ENCODE data around the gene LAMA4.

Gene LAMA4

DNA sequence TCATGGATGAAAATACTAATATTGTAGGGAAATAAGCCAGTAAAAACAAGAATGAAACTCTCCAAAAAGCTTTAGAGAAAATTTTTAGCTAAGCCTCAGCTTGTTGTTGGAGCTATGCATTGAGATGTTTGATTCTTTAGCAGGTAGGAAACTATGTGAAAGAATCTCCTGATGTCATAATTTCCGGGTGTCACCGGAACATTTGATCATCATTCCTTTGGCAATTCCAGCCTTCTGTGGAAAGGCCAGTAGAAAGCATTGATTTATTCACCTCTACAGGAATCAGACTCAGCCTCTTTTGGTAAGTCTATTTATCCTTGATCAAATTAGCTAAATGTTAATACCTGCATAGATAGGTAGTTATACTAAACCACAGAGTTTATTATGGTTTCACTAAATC lies 157.5 kb downstream of the LAMA4 start:
- DNase-seq (ENCODE audit: low read depth): no peak

DNA sequence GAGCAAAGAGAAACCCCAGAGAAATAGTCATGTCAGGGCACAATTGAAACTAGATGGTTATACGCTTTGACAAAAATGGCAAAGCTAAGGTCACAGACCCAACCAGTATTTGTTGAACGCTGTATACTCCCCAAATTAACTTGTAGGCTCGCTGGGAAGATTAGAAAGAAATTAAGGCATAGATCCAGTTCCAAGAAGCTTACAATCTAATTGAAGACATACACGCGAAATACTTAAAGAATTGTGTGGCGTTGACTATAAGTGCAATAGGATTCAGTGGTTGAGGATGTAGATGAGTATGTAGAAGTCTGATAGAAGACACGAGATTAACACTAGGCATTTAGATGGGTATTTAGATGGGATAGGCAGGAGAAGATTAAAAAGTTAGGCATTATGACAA lies 166.5 kb downstream of the LAMA4 start:
- DNase-seq (ENCODE audit: low read depth): no peak

DNA sequence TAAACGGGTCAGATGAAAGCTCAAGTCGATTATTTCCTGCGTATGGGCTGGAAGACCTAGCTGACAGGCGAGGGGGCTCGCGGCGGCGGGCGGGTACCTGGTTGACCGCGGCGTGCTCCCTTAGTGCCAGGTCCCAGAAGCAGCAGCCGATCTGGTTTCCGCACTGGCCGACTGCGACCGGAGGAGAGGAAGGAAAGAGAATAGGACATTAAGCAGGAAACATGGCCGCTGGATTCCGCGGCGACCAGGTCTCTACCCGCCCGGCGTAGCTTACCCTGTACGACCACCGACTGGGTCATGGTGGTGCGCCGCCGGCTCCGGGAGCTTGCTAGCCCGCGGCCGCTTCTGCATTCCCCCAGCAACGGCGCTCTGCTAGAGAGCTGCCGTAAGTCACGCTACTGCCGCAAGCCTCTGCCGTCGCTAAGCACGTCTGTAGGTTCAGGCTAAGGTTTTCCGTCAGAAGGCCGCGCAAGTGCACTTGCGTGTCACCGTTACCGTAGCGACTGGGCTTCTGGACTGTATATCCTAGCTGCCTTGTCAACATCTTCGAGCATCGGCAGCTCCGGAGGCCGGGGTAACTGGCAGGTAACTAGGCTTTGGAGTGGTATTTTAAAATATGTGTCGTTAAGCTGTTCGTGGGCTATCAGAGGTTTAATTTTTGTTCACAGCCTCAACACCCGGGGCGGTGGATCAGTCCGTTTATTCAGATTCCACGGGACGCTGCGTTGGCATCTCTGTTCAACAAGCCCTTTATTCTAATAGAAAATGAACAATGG lies 167.0 kb downstream of the LAMA4 start, which contains the start of the genes FAM229B and TUBE1:
Gene FAM229B (plus strand): TSS at position 456 of the 776 bp plus-strand sequence. CDS start 11,693 bp downstream, outside the sequence.
Gene TUBE1 (minus strand): TSS at position 347 of the 776 bp plus-strand sequence. CDS start 48 bp downstream, at position 299.
- DNase-seq (ENCODE audit: low read depth): peak; percentile 73

DNA sequence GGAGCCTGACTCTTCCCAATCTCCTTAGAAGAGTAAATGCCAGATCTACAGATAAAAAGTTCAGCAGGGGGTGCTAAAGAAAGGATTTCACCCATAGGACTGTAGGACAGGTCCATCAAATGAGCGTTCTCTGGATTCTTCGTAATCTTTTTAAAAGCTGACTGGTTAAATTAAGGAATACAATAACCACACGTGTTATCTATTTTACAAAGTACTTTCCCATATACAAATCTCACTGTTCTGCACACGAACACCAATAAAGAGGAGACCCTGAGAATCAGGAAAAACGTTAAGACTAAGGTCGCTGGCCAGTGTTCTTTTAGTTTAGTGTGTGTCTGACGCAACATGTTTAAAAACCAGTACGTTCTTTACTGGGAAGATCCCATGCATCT lies 167.6 kb downstream of the LAMA4 start:
- no peak for DNase-seq (ENCODE audit: low read depth)

DNA sequence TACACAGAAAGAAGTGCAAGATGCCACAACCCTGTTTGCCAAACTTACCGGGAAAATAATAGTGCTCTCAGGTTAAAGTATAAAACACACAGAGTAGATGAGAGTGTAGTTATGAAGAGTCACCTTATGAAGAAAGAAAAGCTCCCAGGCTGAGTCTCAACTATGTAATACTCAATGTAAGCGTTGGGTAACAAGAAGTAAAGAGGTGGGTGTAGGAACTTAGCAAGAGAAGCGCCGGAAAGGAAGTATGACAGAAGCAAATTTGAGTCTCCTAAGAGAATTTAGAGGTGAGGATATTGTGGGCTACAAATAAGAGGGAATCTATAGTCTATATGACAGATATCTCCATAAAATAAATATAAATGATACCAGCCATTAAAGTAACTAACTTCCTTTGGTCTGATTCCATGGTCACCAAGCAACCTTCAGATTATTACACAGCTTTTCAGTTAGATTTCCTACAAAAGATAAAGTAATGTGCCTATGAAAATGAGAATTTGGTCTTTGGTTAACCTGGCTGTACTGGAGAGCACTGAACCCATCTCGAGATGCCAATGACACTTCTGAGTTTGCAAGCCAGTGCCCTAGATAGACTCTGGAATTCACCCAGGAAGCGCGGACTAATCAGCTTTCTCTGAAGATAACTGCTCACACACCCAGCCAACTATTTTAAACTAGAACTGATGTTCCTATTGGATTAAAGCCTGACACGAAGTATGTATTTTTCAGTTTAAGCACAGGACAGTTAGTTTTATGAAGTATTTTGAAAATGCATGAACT lies 168.9 kb downstream of the LAMA4 start:
- DNase-seq (ENCODE audit: low read depth): no peak

DNA sequence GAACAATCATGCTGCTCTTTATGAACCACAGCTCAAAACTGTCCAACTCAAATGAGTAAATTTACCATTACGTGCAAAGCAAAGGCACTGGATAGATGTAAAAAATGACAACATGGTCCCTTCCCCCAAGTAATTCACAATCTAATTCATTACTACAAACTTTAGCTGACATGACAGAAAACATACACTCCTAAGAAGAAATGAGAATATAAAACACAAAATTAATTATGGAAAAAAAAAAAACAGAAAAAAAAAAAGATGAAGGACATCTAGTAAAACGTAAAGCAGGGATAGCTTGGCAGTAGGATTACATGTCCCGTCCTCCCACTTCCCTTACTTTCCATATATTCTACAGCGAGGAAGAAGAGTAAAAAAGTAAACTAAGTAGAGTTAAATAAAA lies 172.8 kb downstream of the LAMA4 start:
- DNase-seq (ENCODE audit: low read depth): no peak

GRCh38 chr6:112066606-112067005 lies 187.8 kb downstream of the LAMA4 start:
- DNase-seq (ENCODE audit: low read depth): no peak

DNA sequence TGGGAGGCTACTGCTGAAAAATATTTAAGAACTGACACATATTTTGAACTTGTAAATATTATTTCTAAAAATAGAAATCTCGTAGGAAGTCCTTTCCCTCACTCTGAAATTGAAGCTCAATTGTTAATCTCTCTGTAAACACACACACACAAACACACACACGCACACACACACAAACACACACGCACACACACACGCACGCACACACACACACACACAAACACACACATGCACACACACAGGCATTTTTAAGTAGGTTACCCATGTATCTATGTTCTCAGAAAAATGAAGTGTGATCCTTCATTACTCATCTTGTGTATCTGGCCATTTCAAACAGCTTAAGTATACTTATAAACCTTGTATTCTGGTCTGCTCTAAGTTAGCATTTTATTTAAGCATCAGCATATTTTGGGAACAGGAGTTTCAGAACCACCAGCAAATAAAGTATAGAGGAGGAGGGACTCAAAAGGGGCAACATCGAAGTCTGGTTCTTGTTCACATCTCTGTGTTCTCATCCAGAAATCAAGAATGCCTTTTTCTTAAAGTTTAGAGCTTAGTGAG lies 188.9 kb downstream of the LAMA4 start:
- no peak for DNase-seq (ENCODE audit: low read depth)

- DNase-seq (ENCODE audit: low read depth): no peak
These were observed 191.4 kb downstream of the LAMA4 start for GRCh38 chr6:112062966-112063365.

DNA sequence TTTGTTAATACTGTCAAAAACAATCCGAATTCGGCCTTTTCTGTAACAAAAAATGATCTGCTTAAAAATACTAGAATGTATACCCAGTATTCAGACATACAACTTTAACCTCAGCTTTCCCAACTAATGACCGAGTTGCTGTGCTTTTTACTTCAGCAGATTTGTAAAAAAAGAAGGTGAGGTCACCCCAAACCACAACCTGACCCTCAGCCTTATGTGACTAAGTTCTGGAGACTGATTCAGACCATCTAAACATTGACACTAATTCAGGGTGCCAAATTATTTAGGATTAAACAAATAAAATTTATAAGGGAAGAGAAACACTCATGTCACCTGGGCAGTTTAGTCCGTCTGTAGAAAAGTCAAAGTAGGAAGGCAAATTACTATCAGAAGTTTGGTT lies 192.8 kb downstream of the LAMA4 start:
- no peak for DNase-seq (ENCODE audit: low read depth)
